ENCODE results near the gene ZNRF4.
"Not testable (repeated sequence)": the region's sequence is repeated elsewhere in the genome, so short reads cannot be mapped to it uniquely, and the experiment has no call there.

Gene ZNRF4

GRCh38 chr19:5434970-5435641 is 20.1 kb upstream of the ZNRF4 start:
- Mint-ChIP-seq H3K36me3 (no peaks in the 10 kb centered on the region), H3K9me3 (peaks cover 2% of the 10 kb centered on the region), H3K4me3 (no peak overlapping the region), H3K27me3 (peaks cover 25% of the 10 kb centered on the region), H3K4me1 (no peaks in the 10 kb centered on the region), H3K27ac (no peak overlapping the region)
- CTCF ChIA-PET = no interaction called here
- DNase-seq = no peak

GRCh38 chr19:5435642-5436017 is 19.6 kb upstream of the ZNRF4 start:
- peaks cover 2% of the 10 kb centered on the region for H3K9me3 Mint-ChIP-seq
- DNase-seq = no peak
- no peaks in the 10 kb centered on the region for H3K36me3 Mint-ChIP-seq
- no peak overlapping the region for H3K4me3 Mint-ChIP-seq
- H3K27me3 Mint-ChIP-seq = peaks cover 25% of the 10 kb centered on the region
- CTCF ChIA-PET = no interaction called here
- H3K4me1 Mint-ChIP-seq = no peaks in the 10 kb centered on the region
- no peak overlapping the region for H3K27ac Mint-ChIP-seq

DNA sequence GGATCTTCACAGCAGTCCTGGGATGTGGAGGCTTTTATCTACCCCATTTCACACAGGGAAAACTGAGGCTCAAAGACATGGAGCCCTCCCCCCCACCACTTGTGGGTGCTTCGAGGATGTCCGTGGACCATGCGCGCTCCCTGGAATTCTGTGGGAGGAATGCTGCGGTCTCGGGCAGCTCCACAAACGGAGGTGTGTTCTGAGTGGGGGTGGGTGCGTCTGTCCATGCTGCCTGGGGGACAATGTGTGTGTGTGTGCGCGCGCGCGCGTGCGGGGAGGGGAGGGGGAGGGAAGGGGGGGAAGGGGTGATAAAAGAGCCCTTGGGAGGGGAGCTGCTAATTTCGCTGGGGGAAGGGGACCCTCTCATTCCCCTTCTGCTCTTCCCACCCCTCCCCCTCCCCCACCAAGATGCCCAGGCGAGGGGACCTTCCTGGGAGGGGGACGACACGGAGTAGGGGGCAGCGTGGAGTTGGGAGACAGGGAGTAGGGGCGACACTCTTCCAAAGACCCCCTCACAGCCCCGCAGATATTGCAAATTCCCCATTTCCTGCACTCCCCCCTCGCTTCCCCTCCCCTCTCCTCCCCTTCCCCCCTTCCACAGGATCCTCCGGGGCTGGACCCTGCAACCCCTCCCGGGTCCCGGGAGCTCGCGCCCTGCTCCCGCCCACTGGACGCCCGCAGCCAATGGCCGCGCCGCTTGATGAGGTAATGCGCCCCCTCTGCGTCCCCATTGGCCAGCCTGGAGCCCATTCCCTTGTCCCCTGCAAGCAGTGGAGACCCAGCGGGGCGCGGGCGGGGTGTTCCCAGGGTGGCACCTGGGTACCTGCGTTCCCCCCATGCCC is 18.9 kb upstream of the ZNRF4 start:
- H3K36me3 Mint-ChIP-seq = no peaks in the 10 kb centered on the region
- CTCF ChIA-PET = no interaction called here
- H3K27me3 Mint-ChIP-seq = peaks cover 25% of the 10 kb centered on the region
- peaks cover 2% of the 10 kb centered on the region for H3K9me3 Mint-ChIP-seq
- no peak overlapping the region for H3K27ac Mint-ChIP-seq
- H3K4me1 Mint-ChIP-seq = no peaks in the 10 kb centered on the region
- DNase-seq = no peak
- H3K4me3 Mint-ChIP-seq = no peak overlapping the region

GRCh38 chr19:5436948-5437306 is 18.3 kb upstream of the ZNRF4 start:
- CTCF ChIA-PET = no interaction called here
- no peak for DNase-seq
- H3K27me3 Mint-ChIP-seq = peaks cover 25% of the 10 kb centered on the region

DNA sequence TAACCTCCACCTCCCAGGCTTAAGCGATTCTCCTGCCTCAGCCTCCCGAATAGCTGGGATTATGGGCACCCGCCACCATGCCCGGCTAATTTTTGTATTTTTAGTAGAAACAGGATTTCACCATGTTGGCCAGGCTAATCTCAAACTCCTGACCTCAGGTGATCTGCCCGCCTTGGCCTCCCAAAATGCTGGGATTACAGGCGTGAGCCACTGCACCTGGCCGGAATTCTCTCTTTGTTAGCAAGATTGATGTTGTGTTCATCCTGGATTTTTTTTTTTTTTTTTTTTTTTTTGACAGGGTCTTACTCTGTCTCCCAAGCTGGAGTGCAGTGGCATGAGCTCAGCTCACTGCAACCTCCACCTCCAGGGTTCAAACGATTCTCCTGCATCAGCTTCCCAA is 16.5 kb upstream of the ZNRF4 start:
- DNase-seq, H3K36me3 Mint-ChIP-seq, H3K4me1 Mint-ChIP-seq, CTCF ChIA-PET, H3K4me3 Mint-ChIP-seq, H3K9me3 Mint-ChIP-seq, H3K27ac Mint-ChIP-seq: not testable (repeated sequence)
- peaks cover 24% of the 10 kb centered on the region for H3K27me3 Mint-ChIP-seq

More at GRCh38 chr19:5436948-5437306, 18.3 kb upstream of the ZNRF4 start:
- H3K27ac Mint-ChIP-seq = no peak overlapping the region
- H3K36me3 Mint-ChIP-seq = no peaks in the 10 kb centered on the region
- H3K9me3 Mint-ChIP-seq = no peaks in the 10 kb centered on the region
- no peaks in the 10 kb centered on the region for H3K4me1 Mint-ChIP-seq
- H3K4me3 Mint-ChIP-seq = no peak overlapping the region

GRCh38 chr19:5439452-5439851 is 15.8 kb upstream of the ZNRF4 start:
- DNase-seq = no peak
- CTCF ChIA-PET = no interaction called here
- peaks cover 17% of the 10 kb centered on the region for H3K27me3 Mint-ChIP-seq
- H3K4me1 Mint-ChIP-seq = no peaks in the 10 kb centered on the region
- no peaks in the 10 kb centered on the region for H3K9me3 Mint-ChIP-seq
- H3K36me3 Mint-ChIP-seq = no peaks in the 10 kb centered on the region
- H3K27ac Mint-ChIP-seq = no peak overlapping the region
- no peak overlapping the region for H3K4me3 Mint-ChIP-seq

DNA sequence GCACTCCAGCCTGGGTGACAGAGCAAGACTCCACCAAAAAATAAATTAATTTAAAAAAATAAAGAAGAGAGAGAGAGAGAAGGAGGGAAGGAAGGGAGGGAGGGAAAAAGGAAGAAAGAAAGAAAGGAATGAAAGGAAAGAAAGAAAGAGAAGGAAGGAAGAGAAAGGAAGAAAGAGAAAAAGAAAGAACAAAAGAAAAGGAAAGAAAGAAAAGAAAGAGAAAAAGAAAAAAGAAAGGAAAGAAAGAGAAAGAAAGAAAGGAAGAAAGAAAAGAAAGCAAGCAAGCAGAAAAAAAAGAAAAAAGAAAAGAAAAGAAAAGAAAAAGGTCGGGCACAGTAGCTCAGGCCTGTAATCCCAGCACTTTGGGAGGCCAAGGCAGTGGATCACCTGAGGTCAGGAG is 14.9 kb upstream of the ZNRF4 start:
- CTCF ChIA-PET = no interaction called here
- Mint-ChIP-seq H3K9me3 (no peaks in the 10 kb centered on the region), H3K4me1 (no peaks in the 10 kb centered on the region), H3K27ac (no peak overlapping the region), H3K36me3 (no peaks in the 10 kb centered on the region), H3K27me3 (peaks cover 15% of the 10 kb centered on the region), H3K4me3 (no peak overlapping the region)
- no peak for DNase-seq

DNA sequence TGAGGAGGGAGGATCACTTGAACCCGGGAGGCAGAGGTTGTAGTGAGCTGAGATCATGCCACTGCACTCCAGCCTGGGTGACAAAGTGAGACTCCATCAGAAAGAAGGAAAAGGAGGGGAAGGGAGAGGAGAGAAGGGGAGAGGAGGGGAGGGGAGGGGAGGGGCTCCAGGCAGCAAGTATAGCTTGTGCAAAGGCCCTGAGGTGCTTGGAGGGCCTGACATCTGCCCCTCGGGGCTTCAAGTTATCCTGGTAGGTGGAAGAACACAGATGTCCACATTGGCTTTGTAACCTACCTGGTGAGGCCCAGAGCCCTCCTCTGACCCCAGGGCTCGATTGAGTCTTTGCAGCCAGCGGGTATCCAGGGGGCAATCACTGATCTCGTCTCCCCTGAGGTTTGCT is 11.5 kb upstream of the ZNRF4 start:
- DNase-seq = no peak
- H3K27me3 Mint-ChIP-seq = peaks cover 12% of the 10 kb centered on the region
- no peaks in the 10 kb centered on the region for H3K4me1 Mint-ChIP-seq
- CTCF ChIA-PET = no interaction called here
- no peaks in the 10 kb centered on the region for H3K36me3 Mint-ChIP-seq
- H3K27ac Mint-ChIP-seq = no peak overlapping the region
- no peaks in the 10 kb centered on the region for H3K9me3 Mint-ChIP-seq
- H3K4me3 Mint-ChIP-seq = no peak overlapping the region

GRCh38 chr19:5444431-5444830 is 10.8 kb upstream of the ZNRF4 start:
- no peaks in the 10 kb centered on the region for H3K4me1 Mint-ChIP-seq
- DNase-seq = no peak
- H3K4me3 Mint-ChIP-seq = no peak overlapping the region
- peaks cover 12% of the 10 kb centered on the region for H3K27me3 Mint-ChIP-seq
- H3K9me3 Mint-ChIP-seq = no peaks in the 10 kb centered on the region
- CTCF ChIA-PET = no interaction called here
- H3K36me3 Mint-ChIP-seq = no peaks in the 10 kb centered on the region
- no peak overlapping the region for H3K27ac Mint-ChIP-seq

DNA sequence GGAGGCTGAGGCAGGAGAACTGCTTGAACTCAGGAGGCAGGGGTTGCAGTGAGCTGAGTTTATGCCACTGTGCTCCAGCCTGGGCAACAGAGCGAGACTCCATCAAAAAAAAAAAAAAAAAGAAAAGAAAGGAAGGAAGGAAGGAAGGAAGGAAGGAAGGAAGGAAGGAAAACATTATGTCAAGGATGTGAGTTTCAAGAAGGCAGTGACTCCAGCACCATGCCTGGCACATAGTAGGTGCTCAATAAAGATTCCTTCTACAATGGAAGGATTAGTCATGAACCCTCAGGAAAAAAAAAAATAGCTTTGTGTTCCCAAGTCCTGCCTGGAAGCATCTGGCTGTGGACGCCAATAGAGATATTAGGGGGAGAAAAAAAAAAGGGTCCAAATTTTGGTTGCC is 10.1 kb upstream of the ZNRF4 start:
- H3K27ac Mint-ChIP-seq = no peak overlapping the region
- no peaks in the 10 kb centered on the region for H3K4me1 Mint-ChIP-seq
- DNase-seq = no peak
- no peaks in the 10 kb centered on the region for H3K36me3 Mint-ChIP-seq
- peaks cover 12% of the 10 kb centered on the region for H3K27me3 Mint-ChIP-seq
- H3K9me3 Mint-ChIP-seq = no peaks in the 10 kb centered on the region
- CTCF ChIA-PET = no interaction called here
- no peak overlapping the region for H3K4me3 Mint-ChIP-seq

DNA sequence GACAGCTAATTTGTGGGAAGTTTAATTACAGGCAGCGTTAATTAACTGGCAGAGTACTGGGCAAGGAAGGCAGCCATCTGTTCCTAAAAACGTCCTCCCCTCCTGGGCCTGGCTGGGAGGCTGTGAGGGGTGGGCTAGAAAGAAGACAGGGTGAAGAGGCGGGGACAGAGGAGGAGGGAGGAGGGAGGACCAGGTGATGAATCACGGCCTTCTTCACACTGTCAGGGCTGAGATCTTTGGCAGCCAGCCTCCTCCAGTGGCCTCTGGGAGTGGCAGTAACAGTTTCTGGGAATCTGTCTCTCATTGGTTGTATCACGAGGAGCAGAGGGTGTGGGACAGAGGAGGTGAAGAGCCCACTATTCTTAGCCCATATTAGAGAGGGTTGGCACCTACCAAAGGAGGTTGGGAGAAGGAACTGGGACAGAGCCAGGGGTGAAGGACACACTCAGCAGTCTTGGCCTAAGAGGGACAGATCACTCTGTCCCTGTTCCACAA is 9.6 kb upstream of the ZNRF4 start:
- Mint-ChIP-seq H3K4me3 (no peak overlapping the region), H3K4me1 (no peaks in the 10 kb centered on the region)

DNA sequence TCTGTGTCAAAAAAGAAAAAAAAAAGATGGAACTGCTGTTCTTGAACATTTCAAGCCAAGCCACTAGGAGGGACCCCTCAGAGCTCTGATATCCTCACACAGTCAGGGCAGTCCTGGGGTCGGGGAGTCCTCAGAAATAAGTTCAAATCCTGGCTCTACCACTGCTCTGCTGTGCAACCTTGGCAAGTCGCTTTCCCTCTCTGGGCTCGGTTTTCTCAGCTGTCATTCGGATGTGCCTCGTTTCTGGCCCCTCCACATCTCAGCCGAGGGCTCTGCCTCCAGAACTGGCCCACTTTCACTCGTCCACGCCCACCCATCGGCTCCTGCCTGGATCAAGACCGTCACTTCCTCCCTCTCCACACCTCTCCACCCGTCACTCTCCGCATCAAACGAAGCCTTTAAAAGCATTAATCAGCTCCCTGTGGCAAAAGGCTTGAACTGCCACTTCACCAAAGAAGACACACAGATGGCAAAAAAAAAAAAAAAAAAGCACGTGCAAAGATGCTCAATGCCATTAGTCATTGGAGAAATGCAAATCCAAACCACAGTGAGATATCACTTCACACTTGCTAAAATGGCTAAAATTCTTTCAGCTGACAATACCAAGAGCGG is 7.4 kb upstream of the ZNRF4 start:
- Mint-ChIP-seq H3K27ac (no peak overlapping the region), H3K27me3 (peaks cover 15% of the 10 kb centered on the region), H3K4me3 (no peak overlapping the region), H3K36me3 (no peaks in the 10 kb centered on the region), H3K4me1 (no peaks in the 10 kb centered on the region), H3K9me3 (no peaks in the 10 kb centered on the region)
- CTCF ChIA-PET = no interaction called here
- DNase-seq = no peak

More for the DNA sequence above, 9.6 kb upstream of the ZNRF4 start:
- CTCF ChIA-PET = no interaction called here
- H3K27me3 Mint-ChIP-seq = peaks cover 12% of the 10 kb centered on the region
- no peaks in the 10 kb centered on the region for H3K9me3 Mint-ChIP-seq
- H3K36me3 Mint-ChIP-seq = no peaks in the 10 kb centered on the region
- no peak overlapping the region for H3K27ac Mint-ChIP-seq
- no peak for DNase-seq

DNA sequence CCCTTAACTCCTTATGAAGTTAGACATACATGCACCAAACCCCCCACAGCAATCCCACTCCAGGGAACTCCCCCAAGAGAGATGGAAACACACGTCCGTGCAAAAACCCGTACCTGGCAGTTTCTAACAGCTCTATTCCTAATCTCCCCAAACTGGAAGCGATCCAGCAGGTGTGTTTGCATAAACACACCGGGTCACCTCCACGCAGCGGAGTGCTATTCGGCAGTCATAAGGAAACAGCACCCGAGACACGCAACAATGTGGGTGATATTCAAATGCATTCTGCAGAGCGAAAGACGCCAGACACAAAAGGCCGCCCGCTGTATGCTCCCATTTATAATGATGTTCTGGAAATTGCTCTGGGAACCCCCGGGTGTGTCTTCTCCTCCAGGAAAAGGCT is 6.8 kb upstream of the ZNRF4 start:
- H3K4me3 Mint-ChIP-seq = no peak overlapping the region
- CTCF ChIA-PET = no interaction called here
- peaks cover 15% of the 10 kb centered on the region for H3K27me3 Mint-ChIP-seq
- peaks cover 1% of the 10 kb centered on the region for H3K9me3 Mint-ChIP-seq
- no peaks in the 10 kb centered on the region for H3K36me3 Mint-ChIP-seq
- H3K27ac Mint-ChIP-seq = no peak overlapping the region
- H3K4me1 Mint-ChIP-seq = no peaks in the 10 kb centered on the region
- no peak for DNase-seq

- peaks cover 4% of the 10 kb centered on the region for H3K9me3 Mint-ChIP-seq
Observed at GRCh38 chr19:5450482-5451126, 4.6 kb upstream of the ZNRF4 start.

More at GRCh38 chr19:5450482-5451126, 4.6 kb upstream of the ZNRF4 start:
- CTCF ChIA-PET = no interaction called here
- Mint-ChIP-seq H3K27me3 (peaks cover 12% of the 10 kb centered on the region), H3K4me1 (no peaks in the 10 kb centered on the region), H3K36me3 (no peaks in the 10 kb centered on the region), H3K4me3 (no peak overlapping the region), H3K27ac (no peak overlapping the region)
- DNase-seq = no peak
